ENCODE results near the gene RNF44. TPM values are rescaled to one million over a fixed set of nuclear protein-coding genes. Genes with fewer than 3 reads are reported as not detected.

RNF44 gene
- total and polyA plus RNA-seq, 2 donors = 8.1 to 25.8 TPM

DNA sequence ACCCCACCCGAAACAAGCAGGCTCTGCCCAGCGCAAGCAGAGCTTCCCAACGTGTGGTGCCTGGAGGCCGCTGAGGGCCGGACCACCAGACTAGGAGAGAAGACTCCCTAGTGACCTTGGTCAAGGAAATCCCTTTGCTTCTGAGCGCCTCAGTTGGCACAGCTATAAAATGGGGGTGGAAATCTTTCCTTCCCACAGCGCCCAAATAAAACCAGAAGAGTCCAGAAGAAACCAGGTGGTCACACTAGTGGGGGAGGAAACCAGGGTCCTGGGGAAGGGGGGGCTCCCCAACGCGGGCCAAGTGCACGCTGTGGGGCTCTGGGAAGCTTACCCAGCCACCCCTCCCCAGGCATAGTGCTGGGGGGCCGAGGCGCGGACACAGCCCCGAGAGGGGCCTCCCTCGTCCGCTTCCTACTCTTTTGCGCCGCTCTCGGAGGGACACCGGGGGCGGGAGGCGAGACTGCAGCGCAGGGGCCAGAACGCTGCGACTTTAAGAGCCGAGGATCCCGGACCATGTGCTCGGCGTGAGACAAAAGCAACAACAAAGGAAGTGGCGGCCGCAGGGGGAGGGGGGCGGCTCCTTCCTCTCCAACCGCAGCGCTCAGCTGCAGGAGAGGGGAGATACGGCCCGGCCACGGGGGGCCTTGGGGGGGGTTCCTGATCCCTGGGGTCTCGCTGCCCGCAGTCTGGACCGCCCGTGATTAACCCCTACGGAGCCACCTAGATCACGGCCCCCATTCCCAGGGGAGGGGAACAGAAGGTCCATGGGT, 885 bp downstream of the RNF44 start:
- Histone ChIP-seq H3K36me3 (ENCODE audit: insufficient read depth) (peaks cover 1% of the 10 kb centered on the region), H3K4me1 (ENCODE audit: insufficient read depth) (no peaks in the 10 kb centered on the region), H3K4me3 (ENCODE audit: low read depth, low read length) (peak overlapping the region; percentile 60), H3K27ac (ENCODE audit: low read depth) (peak overlapping the region; percentile 82)
- no peak for DNase-seq (ENCODE audit: extremely low spot score)
- 1% methylated on average over 43 of the region's 43 CpGs for WGBS

DNA sequence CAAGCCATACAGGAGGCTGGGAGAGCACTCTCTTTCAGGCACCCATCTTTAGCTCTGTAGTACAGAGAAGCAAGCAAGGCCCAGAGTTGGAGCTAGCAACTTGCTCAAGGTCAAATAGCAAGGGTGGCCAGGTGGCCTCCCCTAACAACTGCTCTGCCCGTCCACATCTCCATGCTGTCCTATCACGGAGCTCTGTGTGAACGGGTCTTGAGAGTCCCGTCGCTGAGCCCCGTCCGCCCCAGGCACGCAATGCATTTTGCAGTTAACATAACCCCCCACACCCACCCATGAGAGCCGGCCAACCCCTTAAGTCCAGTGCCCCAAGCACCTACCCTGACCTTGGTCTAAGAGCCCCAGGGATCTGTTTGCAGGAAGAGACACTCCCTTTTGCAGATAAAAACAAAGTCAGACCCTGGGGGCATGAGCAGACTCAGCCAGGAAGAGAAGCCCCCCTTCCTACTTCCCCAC, 1.5 kb downstream of the RNF44 start:
- H3K27ac ChIP-seq (ENCODE audit: low read depth) = peak overlapping the region; percentile 82
- H3K4me1 ChIP-seq (ENCODE audit: insufficient read depth) = no peaks in the 10 kb centered on the region
- no peak for DNase-seq (ENCODE audit: extremely low spot score)
- H3K4me3 ChIP-seq (ENCODE audit: low read depth, low read length) = peak overlapping the region; percentile 60
- peaks cover 1% of the 10 kb centered on the region for H3K36me3 ChIP-seq (ENCODE audit: insufficient read depth)
- WGBS = 5% methylated on average over 9 of the region's 9 CpGs

- no peak for DNase-seq (ENCODE audit: extremely low spot score)
- Histone ChIP-seq H3K4me3 (ENCODE audit: low read depth, low read length) (peak overlapping the region; percentile 60), H3K36me3 (ENCODE audit: insufficient read depth) (peaks cover 1% of the 10 kb centered on the region), H3K4me1 (ENCODE audit: insufficient read depth) (no peaks in the 10 kb centered on the region), H3K27ac (ENCODE audit: low read depth) (peak overlapping the region; percentile 82)
- 53% methylated on average over 11 of the region's 11 CpGs for WGBS
These were observed 2.0 kb downstream of the RNF44 start for GRCh38 chr5:176535101-176535663.

- no peak for DNase-seq (ENCODE audit: extremely low spot score)
- WGBS = 80% methylated on average over 4 of the region's 4 CpGs
- H3K36me3 ChIP-seq (ENCODE audit: insufficient read depth) = peaks cover 1% of the 10 kb centered on the region
- no peaks in the 10 kb centered on the region for H3K4me1 ChIP-seq (ENCODE audit: insufficient read depth)
- no peak overlapping the region for H3K4me3 ChIP-seq (ENCODE audit: low read depth, low read length)
- H3K27ac ChIP-seq (ENCODE audit: low read depth) = peak overlapping the region; percentile 35
These were observed 2.6 kb downstream of the RNF44 start for GRCh38 chr5:176534640-176535039.

DNA sequence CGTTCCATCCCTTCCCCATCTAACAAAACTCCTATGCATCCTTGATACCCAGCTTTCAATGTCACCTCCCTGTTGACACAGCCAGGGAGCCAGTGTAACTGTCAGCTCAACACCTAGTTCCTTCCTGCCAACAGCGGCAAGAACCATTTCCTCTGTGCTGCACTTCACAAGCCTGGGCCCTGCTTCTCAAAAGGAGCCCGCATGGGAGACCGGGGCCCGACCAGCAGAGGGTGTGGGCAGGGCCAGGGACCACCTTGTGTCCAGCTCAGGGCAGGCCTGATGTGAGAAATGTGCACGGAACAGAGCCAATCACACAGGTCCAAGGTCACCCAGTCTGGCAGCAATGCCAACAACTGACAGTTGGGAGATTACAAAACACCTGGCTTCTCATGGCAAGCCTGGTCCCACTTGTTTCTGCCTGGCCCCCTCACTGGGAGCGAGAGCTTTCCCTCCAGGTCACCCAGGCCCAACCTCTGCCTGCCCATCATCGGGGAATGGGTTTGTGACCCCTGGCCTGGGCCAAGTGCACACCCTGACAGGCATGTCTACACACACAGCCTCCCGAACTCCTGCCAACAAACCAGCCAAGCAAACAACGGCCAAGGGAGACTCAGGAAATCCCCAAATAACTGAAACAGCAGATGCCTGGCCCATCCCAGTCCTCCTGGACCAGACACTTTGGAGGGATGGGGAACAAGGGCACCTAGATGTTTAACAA, 3.1 kb downstream of the RNF44 start:
- WGBS = 13% methylated on average over 10 of the region's 10 CpGs
- peak overlapping the region; percentile 35 for H3K27ac ChIP-seq (ENCODE audit: low read depth)
- H3K36me3 ChIP-seq (ENCODE audit: insufficient read depth) = peaks cover 1% of the 10 kb centered on the region
- H3K4me3 ChIP-seq (ENCODE audit: low read depth, low read length) = no peak overlapping the region
- DNase-seq (ENCODE audit: extremely low spot score) = no peak
- no peaks in the 10 kb centered on the region for H3K4me1 ChIP-seq (ENCODE audit: insufficient read depth)

GRCh38 chr5:176533390-176533789, 3.8 kb downstream of the RNF44 start:
- Histone ChIP-seq H3K4me3 (ENCODE audit: low read depth, low read length) (no peak overlapping the region), H3K27ac (ENCODE audit: low read depth) (peak overlapping the region; percentile 46), H3K36me3 (ENCODE audit: insufficient read depth) (peaks cover 1% of the 10 kb centered on the region), H3K4me1 (ENCODE audit: insufficient read depth) (no peaks in the 10 kb centered on the region)
- 27% methylated on average over 8 of the region's 8 CpGs for WGBS
- no peak for DNase-seq (ENCODE audit: extremely low spot score)

GRCh38 chr5:176532795-176533194, 4.4 kb downstream of the RNF44 start:
- 92% methylated on average over 9 of the region's 9 CpGs for WGBS

GRCh38 chr5:176531902-176532493, 5.2 kb downstream of the RNF44 start:
- WGBS = 86% methylated on average over 28 of the region's 28 CpGs
- H3K36me3 ChIP-seq (ENCODE audit: insufficient read depth) = peaks cover 1% of the 10 kb centered on the region
- no peak overlapping the region for H3K4me3 ChIP-seq (ENCODE audit: low read depth, low read length)
- H3K27ac ChIP-seq (ENCODE audit: low read depth) = no peak overlapping the region
- H3K4me1 ChIP-seq (ENCODE audit: insufficient read depth) = no peaks in the 10 kb centered on the region
- DNase-seq (ENCODE audit: extremely low spot score) = no peak

More at GRCh38 chr5:176532795-176533194, 4.4 kb downstream of the RNF44 start:
- no peaks in the 10 kb centered on the region for H3K4me1 ChIP-seq (ENCODE audit: insufficient read depth)
- peaks cover 1% of the 10 kb centered on the region for H3K36me3 ChIP-seq (ENCODE audit: insufficient read depth)
- no peak overlapping the region for H3K27ac ChIP-seq (ENCODE audit: low read depth)
- DNase-seq (ENCODE audit: extremely low spot score) = no peak
- no peak overlapping the region for H3K4me3 ChIP-seq (ENCODE audit: low read depth, low read length)

DNA sequence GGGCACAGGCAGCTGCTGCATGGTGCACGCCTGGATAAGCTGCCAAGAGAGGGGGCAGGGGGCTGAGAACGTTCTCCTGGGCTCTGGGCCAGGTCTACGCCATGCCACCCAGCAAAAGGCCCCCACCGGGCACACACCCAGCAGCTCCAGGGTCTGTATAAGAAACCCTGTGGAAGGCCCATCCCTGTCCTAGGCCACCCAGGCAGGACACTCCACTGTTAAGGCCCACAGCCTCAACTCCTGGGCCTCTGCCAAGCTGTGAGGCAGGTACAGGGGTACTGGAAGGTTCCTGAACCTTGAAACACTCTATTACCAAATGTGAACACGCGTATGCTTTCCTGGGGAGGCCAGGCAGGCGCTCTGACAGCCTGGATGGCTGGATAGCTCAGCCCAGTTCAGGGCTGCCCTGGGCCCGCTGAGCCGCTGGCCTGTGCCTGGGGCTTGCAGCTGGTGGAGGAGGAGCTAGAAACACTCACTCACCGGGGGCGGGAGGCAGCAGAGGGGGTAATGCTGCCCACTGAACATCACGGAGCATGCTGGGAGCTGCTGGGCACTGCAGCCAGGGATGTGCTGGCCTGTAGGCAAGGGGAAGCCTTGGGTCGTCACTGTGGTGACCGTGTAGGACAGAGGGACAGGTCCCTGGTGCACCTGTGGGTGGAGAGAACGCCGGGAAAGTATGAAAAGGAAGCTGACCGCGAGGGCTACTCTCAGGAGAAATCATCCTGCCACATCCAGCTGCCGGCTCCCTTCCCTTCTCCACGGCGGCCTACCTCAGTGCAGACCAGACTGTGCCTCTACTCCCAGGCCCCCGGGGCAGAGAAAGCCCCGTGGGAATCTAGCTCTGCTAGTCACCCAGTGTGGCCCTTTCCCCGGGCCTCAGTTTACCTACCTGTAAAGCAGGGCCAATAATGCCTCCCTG, 6.0 kb downstream of the RNF44 start:
- no peak overlapping the region for H3K4me3 ChIP-seq (ENCODE audit: low read depth, low read length)
- peaks cover 1% of the 10 kb centered on the region for H3K36me3 ChIP-seq (ENCODE audit: insufficient read depth)
- no peaks in the 10 kb centered on the region for H3K4me1 ChIP-seq (ENCODE audit: insufficient read depth)
- no peak for DNase-seq (ENCODE audit: extremely low spot score)
- H3K27ac ChIP-seq (ENCODE audit: low read depth) = no peak overlapping the region
- 57% methylated on average over 24 of the region's 24 CpGs for WGBS

GRCh38 chr5:176530393-176530982, 6.7 kb downstream of the RNF44 start:
- no peak for DNase-seq (ENCODE audit: extremely low spot score)
- WGBS = 76% methylated on average over 28 of the region's 28 CpGs
- no peak overlapping the region for H3K4me3 ChIP-seq (ENCODE audit: low read depth, low read length)
- no peak overlapping the region for H3K27ac ChIP-seq (ENCODE audit: low read depth)
- H3K4me1 ChIP-seq (ENCODE audit: insufficient read depth) = no peaks in the 10 kb centered on the region
- H3K36me3 ChIP-seq (ENCODE audit: insufficient read depth) = peaks cover 1% of the 10 kb centered on the region

- DNase-seq (ENCODE audit: extremely low spot score) = no peak
- no peak overlapping the region for H3K27ac ChIP-seq (ENCODE audit: low read depth)
- no peaks in the 10 kb centered on the region for H3K4me1 ChIP-seq (ENCODE audit: insufficient read depth)
- WGBS = 80% methylated on average over 11 of the region's 11 CpGs
- H3K36me3 ChIP-seq (ENCODE audit: insufficient read depth) = peaks cover 1% of the 10 kb centered on the region
- no peak overlapping the region for H3K4me3 ChIP-seq (ENCODE audit: low read depth, low read length)
These were observed 7.5 kb downstream of the RNF44 start for GRCh38 chr5:176529741-176530141.

- DNase-seq (ENCODE audit: extremely low spot score) = no peak
- 94% methylated on average over 26 of the region's 26 CpGs for WGBS
- no peak overlapping the region for H3K27ac ChIP-seq (ENCODE audit: low read depth)
- H3K4me3 ChIP-seq (ENCODE audit: low read depth, low read length) = no peak overlapping the region
- H3K4me1 ChIP-seq (ENCODE audit: insufficient read depth) = no peaks in the 10 kb centered on the region
- peaks cover 1% of the 10 kb centered on the region for H3K36me3 ChIP-seq (ENCODE audit: insufficient read depth)
These were observed 8.0 kb downstream of the RNF44 start for GRCh38 chr5:176529116-176529740.
